GM08714 (cell line): Measurements from ENCODE around the gene PPP1R10.

Source experiments
- H3K4me3 ChIP-seq: fragments of 200-500 bp; sonication (Bioruptor generic); 2 replicates; pipeline ENCODE4 v1.5.1; 2014; ENCODE audit warnings: mild to moderate bottlenecking, low read length, inconsistent platforms
- ZNF274 ChIP-seq: IDR thresholded peaks from 2 replicates; pipeline ENCODE4 v1.6.1; 2012; ENCODE audit warnings: mild to moderate bottlenecking, low read depth, low read length

The PPP1R10 gene

DNA sequence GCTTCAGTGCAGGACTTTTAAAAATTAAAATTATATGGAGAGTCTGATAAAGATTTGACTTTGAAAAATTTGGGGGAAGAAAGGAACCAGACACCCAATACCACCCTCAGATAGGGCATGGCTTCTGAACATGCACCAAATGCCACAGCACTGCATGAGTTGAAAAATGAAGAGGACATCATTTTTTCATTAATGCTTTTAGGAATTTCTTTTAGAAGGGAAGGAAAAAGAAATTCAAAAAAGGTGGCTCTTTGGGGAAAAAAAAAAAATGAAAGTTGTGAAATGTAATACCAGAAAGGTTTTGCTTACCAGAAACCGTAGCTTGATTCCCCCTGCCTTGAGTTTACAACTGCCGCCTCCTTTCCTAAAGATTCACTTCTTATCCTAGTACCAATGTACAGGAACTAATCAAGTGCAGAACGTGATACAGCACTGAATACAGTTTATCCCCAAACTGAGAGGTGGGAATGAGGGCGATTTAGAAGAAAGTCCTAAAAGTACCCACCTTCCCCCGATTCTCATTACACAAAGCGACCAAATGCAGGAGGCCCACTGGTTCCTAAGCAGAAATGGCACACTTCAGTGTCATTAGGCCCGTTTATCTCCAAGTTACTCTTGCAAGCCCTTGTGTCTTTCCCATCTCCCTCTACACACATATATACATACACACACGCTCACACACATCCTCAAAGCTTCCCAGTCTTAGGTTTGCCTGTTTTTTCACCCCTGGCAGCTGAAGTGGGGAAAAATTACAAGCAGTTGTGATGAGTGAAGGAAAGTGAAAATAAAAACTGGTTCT, 2.8 kb downstream of the PPP1R10 start:
- no peak for TF ChIP-seq ZNF274

DNA sequence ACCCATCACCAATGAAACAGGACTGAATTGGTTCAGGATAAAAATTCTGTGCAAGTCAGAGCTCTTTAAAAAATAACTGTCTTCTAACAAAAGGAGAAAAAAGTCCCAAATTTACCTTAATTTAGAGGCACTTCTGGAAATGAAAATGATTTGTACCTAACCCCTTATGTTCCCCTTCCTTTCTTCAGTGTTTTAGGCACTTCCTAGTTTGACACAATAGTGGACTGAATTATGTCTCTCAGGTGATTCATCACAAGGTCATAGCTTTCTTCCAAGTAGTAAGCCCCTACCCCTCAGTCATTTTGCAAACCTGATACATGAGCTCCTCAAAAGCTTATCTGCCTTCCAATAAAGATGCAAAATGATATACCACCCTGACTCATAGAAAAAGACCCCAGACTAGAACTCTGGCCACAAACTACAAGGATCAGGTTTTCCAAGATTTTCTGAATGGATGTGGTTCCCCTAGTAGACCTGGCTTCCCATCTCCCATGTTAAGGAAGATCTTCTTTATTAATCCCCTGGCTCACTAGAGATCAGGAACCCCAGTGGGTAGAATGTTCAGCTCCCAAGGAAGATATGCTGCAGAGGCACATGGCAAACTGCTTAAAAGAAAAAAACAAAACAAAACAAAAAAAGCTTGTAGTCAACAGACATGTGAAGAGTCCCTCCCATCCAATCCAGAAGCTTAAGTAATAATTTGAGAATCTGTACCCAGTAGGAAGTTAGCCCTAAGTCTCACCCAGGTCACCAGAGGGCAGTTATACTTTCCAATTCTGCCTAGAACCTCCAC, 3.6 kb downstream of the PPP1R10 start:
- no peak for TF ChIP-seq ZNF274
- H3K4me3 ChIP-seq: no peak overlapping the region

More for the DNA sequence above, 2.8 kb downstream of the PPP1R10 start:
- H3K4me3 ChIP-seq: peak overlapping the region; percentile 95

DNA sequence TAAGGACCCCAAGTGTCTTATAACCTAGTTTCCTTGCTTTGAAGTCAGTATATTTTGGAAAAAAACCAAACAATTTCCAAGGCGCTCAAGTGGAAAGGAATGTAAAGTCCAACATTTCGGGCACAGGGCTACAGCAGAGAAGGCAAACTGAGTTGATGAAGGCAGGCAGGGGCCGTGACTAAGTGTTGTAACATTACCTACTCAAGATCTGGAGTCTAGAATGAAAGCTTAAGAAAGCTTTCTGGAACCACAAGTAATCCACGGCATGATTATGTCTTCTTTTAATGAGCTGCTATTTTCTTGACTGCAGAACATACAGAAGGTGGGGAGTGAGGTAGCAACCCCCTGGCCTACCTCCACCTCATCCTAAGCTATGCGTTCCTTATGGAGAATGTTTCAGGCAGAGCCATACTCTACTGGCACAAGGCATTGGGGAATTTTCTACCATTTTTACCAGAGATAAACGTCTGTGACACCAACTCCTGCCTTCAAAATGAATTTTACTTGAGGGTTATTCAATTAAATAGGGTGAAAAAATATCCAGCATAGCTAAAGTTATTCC, 4.3 kb downstream of the PPP1R10 start:
- no peak for TF ChIP-seq ZNF274
- H3K4me3 ChIP-seq: no peak overlapping the region

DNA sequence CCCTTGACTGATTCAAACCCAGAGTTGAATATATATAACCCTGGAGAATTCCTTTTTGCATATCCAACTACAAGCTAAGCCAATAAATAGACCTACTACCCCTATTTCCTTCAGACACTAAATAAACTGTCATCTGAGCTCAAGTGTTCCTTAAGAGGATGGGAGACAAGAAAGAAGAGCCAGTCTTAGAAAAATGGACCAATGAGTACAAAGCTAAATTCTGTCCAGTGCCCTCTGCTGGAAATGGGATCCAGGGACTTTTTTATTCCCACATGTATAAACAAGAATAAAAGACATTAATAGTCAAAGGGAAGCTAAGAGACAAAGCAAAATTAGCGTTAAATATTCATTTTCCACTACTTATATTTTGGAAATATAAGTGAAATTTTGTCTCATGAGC, 4.8 kb downstream of the PPP1R10 start:
- no peak for TF ChIP-seq ZNF274
- H3K4me3 ChIP-seq: no peak overlapping the region

DNA sequence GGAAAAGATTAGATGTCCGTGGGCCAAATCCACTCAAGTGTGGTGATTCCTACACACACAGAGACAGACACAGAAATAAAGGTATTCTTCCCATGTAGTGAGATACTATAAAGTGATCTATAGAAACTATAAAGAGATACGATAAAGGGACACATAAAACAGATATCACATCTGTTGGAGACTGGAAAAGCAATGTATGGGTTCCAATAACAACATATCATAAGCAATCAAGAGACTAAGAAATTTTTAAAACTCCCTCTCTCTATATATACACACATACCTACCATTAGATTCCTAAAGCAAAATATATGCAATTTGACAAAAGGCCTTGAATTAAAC, 5.2 kb downstream of the PPP1R10 start:
- TF ChIP-seq ZNF274: no peak
- no peak overlapping the region for H3K4me3 ChIP-seq

DNA sequence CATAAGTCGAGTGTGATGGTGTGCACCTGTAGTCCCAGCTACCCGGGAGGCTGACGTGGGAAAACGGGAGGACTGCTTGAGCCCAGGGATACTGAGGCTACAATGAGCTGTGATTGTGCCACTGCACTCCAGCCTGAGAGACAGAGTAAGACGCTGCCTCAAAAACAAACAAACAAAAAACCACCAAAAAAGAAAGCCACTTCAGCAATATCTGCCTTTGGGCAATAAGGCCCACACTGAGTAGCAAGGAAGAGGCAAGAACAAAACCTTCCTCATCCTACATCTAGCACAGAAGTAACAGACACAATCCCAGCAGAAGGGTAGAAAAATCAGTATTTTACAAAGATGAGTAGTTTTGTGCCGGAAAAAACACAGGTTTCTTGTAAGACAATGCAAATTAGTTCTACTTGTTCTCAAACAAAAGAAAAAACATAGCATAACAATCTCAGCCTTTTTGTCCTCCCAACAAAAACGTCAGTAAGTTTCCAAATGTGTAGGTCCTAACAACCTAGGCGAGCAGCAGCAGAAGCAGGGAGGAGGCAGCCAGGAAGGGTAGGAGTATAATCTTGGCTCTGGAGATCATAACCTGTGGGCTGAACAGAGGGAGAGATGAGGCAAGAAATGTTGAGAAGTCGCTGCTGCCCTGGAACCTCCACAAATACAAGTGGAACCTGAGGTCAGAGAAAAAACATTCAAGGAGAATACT, 5.7 kb downstream of the PPP1R10 start:
- H3K4me3 ChIP-seq: no peak overlapping the region
- no peak for TF ChIP-seq ZNF274

DNA sequence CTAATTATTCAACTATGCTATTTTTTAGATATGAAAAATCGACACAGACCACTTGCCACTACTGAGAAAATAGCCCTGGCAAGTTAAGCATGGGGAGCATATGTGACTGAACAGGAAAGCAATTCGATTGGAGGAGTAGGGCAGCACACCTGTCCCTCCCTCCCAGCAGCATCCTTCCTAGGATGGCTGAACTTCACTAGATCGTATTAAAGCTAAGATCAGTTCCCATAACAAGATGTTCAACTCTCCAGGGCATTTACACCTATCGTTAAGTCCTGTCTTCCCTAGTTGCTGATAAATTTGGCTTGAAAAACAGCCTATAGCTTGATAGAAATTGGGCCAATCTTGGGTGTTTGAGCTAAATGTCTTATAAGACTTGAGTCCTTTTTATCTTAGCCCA, 7.0 kb downstream of the PPP1R10 start:
- TF ChIP-seq ZNF274: no peak
- no peak overlapping the region for H3K4me3 ChIP-seq

DNA sequence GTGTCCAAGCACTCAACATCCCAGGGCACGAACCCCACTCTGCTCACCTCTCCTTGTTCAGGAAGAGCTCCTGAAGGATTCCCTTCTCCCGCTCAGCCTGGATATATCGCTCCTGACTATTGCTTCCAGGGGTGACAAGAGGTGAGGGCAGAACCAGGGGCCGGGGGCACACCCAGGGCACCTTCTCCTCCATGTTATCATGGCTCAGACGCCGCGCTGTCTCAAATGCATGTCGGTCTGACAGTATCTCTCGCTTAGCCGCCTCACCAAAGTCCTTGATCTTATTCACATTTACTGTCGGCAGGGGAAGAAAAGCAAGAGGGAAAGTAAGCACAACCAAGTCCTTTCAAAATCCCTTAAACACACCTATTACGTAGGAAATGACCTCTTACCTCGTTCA, 13.1 kb downstream of the PPP1R10 start:
- TF ChIP-seq ZNF274: no peak
- no peak overlapping the region for H3K4me3 ChIP-seq

DNA sequence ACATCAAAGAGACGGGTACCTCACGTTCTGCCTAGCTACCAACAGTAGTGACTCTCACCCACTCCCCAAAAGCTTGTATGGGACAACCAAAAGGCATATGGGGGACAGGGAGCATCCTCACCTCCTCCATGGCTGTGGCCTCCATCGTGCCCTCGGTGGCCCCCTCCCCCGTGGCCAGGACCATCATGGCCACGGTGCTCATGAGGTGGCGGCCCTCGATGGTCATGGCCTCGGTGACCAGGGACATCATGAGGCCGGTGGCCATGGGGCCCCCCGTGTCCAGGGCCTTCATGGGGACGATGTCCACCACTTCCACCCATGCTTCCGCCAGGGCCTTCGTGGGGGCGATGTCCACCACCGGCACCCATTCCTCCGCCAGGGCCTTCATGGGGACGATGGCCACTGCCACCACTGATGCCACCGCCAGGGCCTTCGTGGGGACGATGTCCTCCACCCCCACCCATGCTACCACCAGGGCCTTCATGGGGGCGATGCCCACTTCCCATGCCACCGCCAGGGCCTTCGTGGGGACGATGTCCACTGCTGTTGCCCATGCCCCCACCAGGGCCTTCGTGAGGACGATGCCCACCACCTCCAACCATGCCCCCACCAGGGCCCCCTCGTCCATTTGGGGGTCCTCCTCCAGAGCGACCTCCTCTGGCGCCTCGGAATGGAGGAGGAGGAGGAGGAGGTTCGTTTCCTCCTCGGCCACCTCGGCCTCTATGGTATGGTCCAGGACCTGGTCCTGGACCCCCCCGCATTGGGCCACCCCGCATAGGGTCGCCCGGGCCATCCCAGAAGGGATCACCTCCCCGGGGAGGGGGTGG, 15.0 kb downstream of the PPP1R10 start:
- no peak for TF ChIP-seq ZNF274
- H3K4me3 ChIP-seq: no peak overlapping the region

DNA sequence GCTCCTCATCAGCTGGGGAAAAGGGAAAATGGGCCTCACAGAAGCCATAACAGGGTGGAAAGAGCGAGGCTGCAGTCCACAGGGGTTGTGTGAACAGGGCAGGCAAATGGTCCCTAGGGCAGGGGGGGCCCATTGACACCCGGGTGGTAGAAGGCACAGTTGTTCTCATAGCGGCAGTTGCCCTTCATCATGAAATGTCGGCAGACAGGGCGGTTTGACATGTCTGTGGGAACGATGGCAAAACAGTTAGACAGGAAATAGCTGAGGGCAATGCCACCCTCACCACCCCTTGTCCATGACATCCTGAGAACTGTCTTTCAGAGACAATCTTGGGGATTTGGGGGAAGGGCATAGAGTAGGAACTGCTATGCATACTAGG, 15.6 kb downstream of the PPP1R10 start:
- no peak overlapping the region for H3K4me3 ChIP-seq
- no peak for TF ChIP-seq ZNF274

DNA sequence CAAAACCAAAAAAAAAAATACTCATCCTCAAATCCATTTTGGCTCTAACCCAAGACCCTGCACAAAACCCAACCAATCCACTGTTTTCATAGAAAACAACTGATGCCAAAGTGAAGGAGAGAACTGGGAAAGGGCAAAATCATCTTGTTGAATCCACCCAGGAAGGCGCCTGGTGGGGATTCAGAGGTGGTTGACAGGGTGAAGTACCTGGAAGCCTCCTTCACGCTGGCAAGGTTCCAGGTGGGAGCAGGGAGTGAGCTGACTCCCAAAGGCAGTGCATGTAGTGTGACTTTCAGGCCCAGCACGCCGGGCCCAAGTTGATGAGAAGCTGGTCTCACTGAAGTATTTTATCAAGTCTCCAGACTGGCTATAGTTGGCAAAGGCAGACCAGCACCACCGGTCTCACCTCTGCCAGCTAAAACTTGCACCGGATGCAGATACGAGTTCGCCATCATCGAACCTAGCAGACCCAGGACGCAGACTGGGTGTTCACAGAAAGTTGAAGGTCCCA, 16.5 kb downstream of the PPP1R10 start:
- TF ChIP-seq ZNF274: no peak
- H3K4me3 ChIP-seq: no peak overlapping the region

DNA sequence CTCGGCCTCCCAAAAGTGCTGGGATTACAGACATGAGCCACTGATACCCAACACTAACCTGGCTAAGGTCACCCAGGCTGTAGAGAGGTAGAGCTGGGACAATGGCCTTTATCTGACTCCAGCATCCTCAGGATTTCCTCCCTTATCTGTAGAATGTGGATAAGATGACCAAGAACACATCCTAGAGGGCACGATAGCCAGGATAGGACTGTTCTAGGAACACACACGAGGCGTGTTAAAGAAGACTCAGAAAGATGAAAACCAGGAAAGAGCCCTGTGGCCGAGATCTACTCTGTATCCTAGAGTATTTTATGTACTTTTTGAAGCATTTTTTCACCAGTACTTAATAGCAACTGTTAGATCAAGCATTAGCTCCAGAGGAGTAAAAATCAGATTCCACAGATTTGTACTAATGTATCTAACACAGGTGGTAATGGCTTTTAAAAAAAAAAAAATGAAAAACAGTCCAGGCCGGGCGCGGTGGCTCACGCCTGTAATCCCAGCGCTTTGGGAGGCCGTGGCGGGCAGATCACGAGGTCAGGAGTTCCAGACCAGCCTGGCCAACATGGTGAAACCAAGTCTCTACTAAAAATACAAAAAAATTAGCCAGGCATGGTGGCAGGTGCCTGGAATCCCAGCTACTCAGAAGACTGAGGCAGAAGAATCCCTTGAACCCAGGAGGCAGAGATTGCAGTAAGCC, 17.3 kb downstream of the PPP1R10 start:
- no peak overlapping the region for H3K4me3 ChIP-seq
- TF ChIP-seq ZNF274: no peak
